22Rv1 (cell line): ENCODE measurements around the gene RGPD5.
"Not testable (repeated sequence)": the region's sequence is repeated elsewhere in the genome, so short reads cannot be mapped to it uniquely, and the experiment has no call there.

Experiments used
- ZFX ChIP-seq: fragments of 450-650 bp; IDR thresholded peaks from 2 replicates; pipeline ENCODE4 v1.6.1; 2017; ENCODE audit warnings: antibody characterized with exemption, borderline replicate concordance
- TF ChIP-seq, protein P1 (sequence below): fragments of 450-650 bp; IDR thresholded peaks from 2 replicates; pipeline ENCODE4 v1.5.1; 2017; ENCODE audit warnings: mild to moderate bottlenecking

DNA sequence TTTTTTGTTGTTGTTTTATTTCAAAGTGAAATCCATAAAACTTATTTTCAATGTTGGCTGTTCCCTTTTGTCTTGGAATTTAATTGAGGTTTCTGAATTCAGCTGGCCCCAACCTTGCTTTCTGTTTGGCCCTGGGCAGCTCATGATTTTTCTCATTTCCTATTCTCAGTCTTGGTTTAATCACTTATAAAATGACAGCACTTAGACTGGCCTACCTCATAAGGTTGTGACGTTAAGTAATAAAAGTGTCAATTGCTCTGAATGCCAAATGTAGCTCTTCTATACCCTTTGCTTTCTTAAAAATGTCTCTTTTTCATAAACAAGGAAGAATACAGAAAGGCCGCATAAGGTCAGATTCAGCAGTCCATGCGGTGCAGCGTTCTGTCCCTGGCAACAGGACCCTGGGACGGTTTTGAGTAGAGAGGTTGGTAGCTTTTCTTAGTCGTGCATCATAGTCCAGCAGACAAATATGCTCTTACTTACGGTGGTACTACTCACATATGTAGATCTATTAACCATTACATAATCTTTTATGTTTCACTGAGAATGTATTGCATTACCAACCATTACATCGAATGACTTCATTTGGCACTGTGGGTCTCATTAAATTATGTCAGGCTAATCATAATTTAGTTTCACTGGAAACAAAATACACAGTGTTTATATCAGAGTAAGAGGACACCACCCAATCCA is 27.1 kb upstream of the RGPD5 start:
- TF ChIP-seq, protein P1, sequence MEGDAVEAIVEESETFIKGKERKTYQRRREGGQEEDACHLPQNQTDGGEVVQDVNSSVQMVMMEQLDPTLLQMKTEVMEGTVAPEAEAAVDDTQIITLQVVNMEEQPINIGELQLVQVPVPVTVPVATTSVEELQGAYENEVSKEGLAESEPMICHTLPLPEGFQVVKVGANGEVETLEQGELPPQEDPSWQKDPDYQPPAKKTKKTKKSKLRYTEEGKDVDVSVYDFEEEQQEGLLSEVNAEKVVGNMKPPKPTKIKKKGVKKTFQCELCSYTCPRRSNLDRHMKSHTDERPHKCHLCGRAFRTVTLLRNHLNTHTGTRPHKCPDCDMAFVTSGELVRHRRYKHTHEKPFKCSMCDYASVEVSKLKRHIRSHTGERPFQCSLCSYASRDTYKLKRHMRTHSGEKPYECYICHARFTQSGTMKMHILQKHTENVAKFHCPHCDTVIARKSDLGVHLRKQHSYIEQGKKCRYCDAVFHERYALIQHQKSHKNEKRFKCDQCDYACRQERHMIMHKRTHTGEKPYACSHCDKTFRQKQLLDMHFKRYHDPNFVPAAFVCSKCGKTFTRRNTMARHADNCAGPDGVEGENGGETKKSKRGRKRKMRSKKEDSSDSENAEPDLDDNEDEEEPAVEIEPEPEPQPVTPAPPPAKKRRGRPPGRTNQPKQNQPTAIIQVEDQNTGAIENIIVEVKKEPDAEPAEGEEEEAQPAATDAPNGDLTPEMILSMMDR = not testable (repeated sequence)
- TF ChIP-seq ZFX = not testable (repeated sequence)
